ENCODE results near the gene WDR6.

DNA sequence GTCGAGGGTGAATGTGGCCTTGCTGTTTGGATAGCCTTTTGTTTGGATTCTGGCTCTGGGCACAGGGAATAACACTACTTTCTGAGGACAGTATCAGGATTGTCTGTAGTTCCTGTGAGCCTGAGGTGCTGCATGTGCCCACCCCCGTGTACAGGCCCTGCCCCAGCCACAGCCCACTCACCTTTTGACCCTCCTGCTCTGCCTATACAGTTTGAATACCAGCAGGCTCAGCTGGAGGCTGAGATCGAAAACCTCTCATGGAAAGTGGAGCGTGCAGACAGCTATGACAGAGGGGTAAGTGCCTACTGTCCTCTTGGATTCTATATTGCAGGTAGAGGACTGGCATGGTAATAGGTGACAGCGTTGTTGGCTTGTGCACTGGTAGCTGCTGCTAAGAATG, 24.5 kb upstream of the WDR6 start:
- TF ChIP-seq, protein P1, sequence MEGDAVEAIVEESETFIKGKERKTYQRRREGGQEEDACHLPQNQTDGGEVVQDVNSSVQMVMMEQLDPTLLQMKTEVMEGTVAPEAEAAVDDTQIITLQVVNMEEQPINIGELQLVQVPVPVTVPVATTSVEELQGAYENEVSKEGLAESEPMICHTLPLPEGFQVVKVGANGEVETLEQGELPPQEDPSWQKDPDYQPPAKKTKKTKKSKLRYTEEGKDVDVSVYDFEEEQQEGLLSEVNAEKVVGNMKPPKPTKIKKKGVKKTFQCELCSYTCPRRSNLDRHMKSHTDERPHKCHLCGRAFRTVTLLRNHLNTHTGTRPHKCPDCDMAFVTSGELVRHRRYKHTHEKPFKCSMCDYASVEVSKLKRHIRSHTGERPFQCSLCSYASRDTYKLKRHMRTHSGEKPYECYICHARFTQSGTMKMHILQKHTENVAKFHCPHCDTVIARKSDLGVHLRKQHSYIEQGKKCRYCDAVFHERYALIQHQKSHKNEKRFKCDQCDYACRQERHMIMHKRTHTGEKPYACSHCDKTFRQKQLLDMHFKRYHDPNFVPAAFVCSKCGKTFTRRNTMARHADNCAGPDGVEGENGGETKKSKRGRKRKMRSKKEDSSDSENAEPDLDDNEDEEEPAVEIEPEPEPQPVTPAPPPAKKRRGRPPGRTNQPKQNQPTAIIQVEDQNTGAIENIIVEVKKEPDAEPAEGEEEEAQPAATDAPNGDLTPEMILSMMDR (IDR thresholded peaks at IDR 0.05 in 2 of 3, conservative IDR thresholded peaks at IDR 0.05 in 1 of 3; ENCODE audit: control insufficient read depth in 2 of 3, extremely low read depth in 1 of 3, insufficient read depth in 1 of 3, low read depth in 3 of 3, low read length in 3 of 3): no peak
- TF ChIP-seq PML (IDR thresholded peaks at IDR 0.05; ENCODE audit: low read length): no peak
- TF ChIP-seq REST (IDR thresholded peaks at IDR 0.05; ENCODE audit: low read depth, low read length): no peak
- no peak for TF ChIP-seq SMC3 (IDR thresholded peaks at IDR 0.05; ENCODE audit: borderline replicate concordance, low read length)
- TF ChIP-seq TAF1 (IDR thresholded peaks at IDR 0.05; ENCODE audit: borderline replicate concordance, low read depth, low read length): no peak
- TF ChIP-seq POLR2A (IDR thresholded peaks at IDR 0.05; ENCODE audit: low read depth, low read length): no peak
- TF ChIP-seq USF2 (IDR thresholded peaks at IDR 0.05; ENCODE audit: borderline replicate concordance, low read depth, low read length): no peak
- TF ChIP-seq NBN (IDR thresholded peaks at IDR 0.05): no peak
- no peak for TF ChIP-seq ZNF384 (IDR thresholded peaks at IDR 0.05; ENCODE audit: borderline replicate concordance, low read depth, low read length)
- TF ChIP-seq E2F4 (IDR thresholded peaks at IDR 0.05; ENCODE audit: low read depth, low read length): no peak
- TF ChIP-seq GABPA (IDR thresholded peaks at IDR 0.05; ENCODE audit: low read depth): no peak
- TF ChIP-seq, protein P2, sequence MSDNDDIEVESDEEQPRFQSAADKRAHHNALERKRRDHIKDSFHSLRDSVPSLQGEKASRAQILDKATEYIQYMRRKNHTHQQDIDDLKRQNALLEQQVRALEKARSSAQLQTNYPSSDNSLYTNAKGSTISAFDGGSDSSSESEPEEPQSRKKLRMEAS (IDR thresholded peaks at IDR 0.05; ENCODE audit: low read depth, low read length): no peak
- TF ChIP-seq EZH2 (IDR thresholded peaks at IDR 0.05; ENCODE audit: borderline replicate concordance, control insufficient read depth, low read depth, low read length): no peak
